ENCODE measurements around the gene DNAJC12. TPM values are rescaled to one million over a fixed set of nuclear protein-coding genes. Genes with fewer than 3 reads are reported as not detected.

Gene DNAJC12
- total and polyA plus RNA-seq, 11 donors, result 1.5 to 6.5 (median 4.8) TPM

- ATAC-seq, result no peak
- 94 to 97% (median 97%) methylated on average over 8 of the region's 8 CpGs for WGBS, 4 donors
Measured at GRCh38 chr10:67834375-67834774, 3.6 kb downstream of the DNAJC12 start.

DNA sequence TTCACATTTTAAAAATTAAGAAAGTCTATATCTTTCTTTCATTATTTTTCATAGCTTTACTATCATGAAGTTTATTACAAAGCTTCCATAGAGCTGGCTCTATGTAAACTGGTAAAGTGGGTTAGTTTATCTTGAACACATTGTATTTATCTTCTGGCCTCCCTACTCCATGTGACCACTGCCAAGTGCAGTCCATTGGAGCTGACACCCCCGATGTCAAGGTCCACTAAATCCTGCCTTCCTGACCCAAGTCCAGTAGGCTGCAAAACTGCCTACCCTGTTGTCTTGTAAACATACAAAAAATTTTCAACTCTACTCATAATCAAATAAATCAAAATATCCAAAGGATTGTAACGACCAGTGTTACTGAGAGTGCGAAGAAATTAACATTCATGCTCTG is 10.2 kb downstream of the DNAJC12 start:
- no peaks in the 10 kb centered on the region for H3K36me3 ChIP-seq
- DNase-seq (no peak), ATAC-seq (no peak)
- no peaks in the 10 kb centered on the region for H3K27me3 ChIP-seq
- no peak overlapping the region for H3K4me3 ChIP-seq
- no peaks in the 10 kb centered on the region for H3K9me3 ChIP-seq
- intact Hi-C loops (cut with DNase I), result no loop called here
- TF ChIP-seq POLR2A (IDR thresholded peaks at IDR 0.05), result no peak
- TF ChIP-seq, protein P1, sequence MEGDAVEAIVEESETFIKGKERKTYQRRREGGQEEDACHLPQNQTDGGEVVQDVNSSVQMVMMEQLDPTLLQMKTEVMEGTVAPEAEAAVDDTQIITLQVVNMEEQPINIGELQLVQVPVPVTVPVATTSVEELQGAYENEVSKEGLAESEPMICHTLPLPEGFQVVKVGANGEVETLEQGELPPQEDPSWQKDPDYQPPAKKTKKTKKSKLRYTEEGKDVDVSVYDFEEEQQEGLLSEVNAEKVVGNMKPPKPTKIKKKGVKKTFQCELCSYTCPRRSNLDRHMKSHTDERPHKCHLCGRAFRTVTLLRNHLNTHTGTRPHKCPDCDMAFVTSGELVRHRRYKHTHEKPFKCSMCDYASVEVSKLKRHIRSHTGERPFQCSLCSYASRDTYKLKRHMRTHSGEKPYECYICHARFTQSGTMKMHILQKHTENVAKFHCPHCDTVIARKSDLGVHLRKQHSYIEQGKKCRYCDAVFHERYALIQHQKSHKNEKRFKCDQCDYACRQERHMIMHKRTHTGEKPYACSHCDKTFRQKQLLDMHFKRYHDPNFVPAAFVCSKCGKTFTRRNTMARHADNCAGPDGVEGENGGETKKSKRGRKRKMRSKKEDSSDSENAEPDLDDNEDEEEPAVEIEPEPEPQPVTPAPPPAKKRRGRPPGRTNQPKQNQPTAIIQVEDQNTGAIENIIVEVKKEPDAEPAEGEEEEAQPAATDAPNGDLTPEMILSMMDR (IDR thresholded peaks at IDR 0.05), result no peak
- H3K4me1 ChIP-seq, result no peaks in the 10 kb centered on the region
- 74 to 89% (median 78%) methylated on average over 3 of the region's 3 CpGs for WGBS, 4 donors
- no peak overlapping the region for H3K27ac ChIP-seq

More at GRCh38 chr10:67834375-67834774, 3.6 kb downstream of the DNAJC12 start:
- Histone ChIP-seq H3K36me3 (no peaks in the 10 kb centered on the region), H3K27ac (no peak overlapping the region), H3K4me1 (peaks cover 0 to 7% (median 3%) of the 10 kb centered on the region in 12 donors), H3K4me3 (no peak overlapping the region), H3K27me3 (no peaks in the 10 kb centered on the region), H3K9me3 (no peaks in the 10 kb centered on the region)
- intact Hi-C loops (cut with DNase I), result no loop called here
- no peak for DNase-seq
- no peak for TF ChIP-seq POLR2A (IDR thresholded peaks at IDR 0.05)
- TF ChIP-seq, protein P1 (IDR thresholded peaks at IDR 0.05), result no peak

DNA sequence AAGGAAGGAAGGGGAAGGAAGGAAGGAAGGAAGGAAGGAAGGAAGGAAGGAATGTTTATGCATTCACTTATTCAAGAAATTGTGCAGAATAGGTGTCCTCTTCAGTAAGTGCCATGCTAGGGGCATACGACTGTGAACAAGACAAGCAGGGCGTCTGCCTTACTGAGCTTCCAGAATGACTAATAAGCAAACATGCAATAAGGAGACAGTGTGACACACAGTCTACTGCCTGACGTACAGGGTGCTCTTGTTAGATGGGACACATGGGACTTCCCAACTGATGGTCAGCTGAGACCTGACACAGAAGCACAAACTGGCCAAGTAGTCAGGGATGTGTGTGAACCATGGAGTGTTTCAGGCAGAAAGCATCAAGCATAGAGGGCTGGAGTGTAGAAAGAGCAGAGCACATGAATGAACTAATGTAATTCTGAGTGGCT is 18.2 kb downstream of the DNAJC12 start:
- DNase-seq, result no peak
- no peaks in the 10 kb centered on the region for H3K9me3 ChIP-seq
- no peak for TF ChIP-seq POLR2A (IDR thresholded peaks at IDR 0.05)
- TF ChIP-seq, protein P1 (IDR thresholded peaks at IDR 0.05), result no peak
- no peak overlapping the region for H3K4me3 ChIP-seq
- ATAC-seq, result no peak
- WGBS, 4 donors, result 78 to 88% (median 83%) methylated on average over 3 of the region's 3 CpGs
- intact Hi-C loops (cut with DNase I), result no loop called here
- peaks cover 0 to 4% (median 0%) of the 10 kb centered on the region in 12 donors for H3K4me1 ChIP-seq
- no peaks in the 10 kb centered on the region for H3K36me3 ChIP-seq
- H3K27me3 ChIP-seq, result no peaks in the 10 kb centered on the region
- H3K27ac ChIP-seq, result no peak overlapping the region

- Histone ChIP-seq H3K9me3 (no peaks in the 10 kb centered on the region), H3K4me3 (no peak overlapping the region), H3K4me1 (peaks cover 0 to 4% (median 0%) of the 10 kb centered on the region in 12 donors), H3K36me3 (no peaks in the 10 kb centered on the region), H3K27ac (no peak overlapping the region), H3K27me3 (no peaks in the 10 kb centered on the region)
- ATAC-seq, result no peak
- DNase-seq, result no peak
- intact Hi-C loops (cut with DNase I), result no loop called here
- TF ChIP-seq, protein P1 (IDR thresholded peaks at IDR 0.05), result no peak
- no peak for TF ChIP-seq POLR2A (IDR thresholded peaks at IDR 0.05)
- WGBS, 4 donors, result 83 to 93% (median 90%) methylated on average over 3 of the region's 3 CpGs
Measured at GRCh38 chr10:67818323-67818722, 19.7 kb downstream of the DNAJC12 start.

All from heart left ventricle (tissue), 16 donors.